GM12878 (cell line): ENCODE measurements around the gene COPZ1. TPM values are rescaled to one million over a fixed set of nuclear protein-coding genes. Genes with fewer than 3 reads are reported as not detected.

ENCODE experiments used
- ASH2L ChIP-seq: fragments of 300-600, 200-600 bp; sonication (generic); IDR thresholded peaks from 2 replicates; pipeline ENCODE4 v1.6.1; 2017; ENCODE audit warnings: low read depth, mild to moderate bottlenecking, borderline replicate concordance
- BCL11A ChIP-seq: IDR thresholded peaks from 2 replicates; pipeline ENCODE4 v1.6.1; 2011; ENCODE audit warnings: low read depth, low read length
- BHLHE40 ChIP-seq, 2 experiments: fragments of 450-650 bp in 1 of 2; IDR thresholded peaks; 2 replicates each; pipeline ENCODE4 v1.6.1; 2011 to 2017; ENCODE audit warnings: low read depth in 2 of 2, borderline replicate concordance in 1 of 2, improper control_type of control experiment in 1 of 2, low read length in 1 of 2, mild to moderate bottlenecking in 1 of 2
- CBX5 ChIP-seq: sonication (generic); IDR thresholded peaks from 2 replicates; pipeline ENCODE4 v1.6.1; 2016; ENCODE audit warnings: low read depth, moderate library complexity, mild to moderate bottlenecking, inconsistent platforms
- CREM ChIP-seq: IDR thresholded peaks from 2 replicates; pipeline ENCODE4 v1.6.1; 2014; ENCODE audit warnings: antibody characterized with exemption, low read depth
- ETV6 ChIP-seq, 2 experiments: fragments of 450-650 bp in 1 of 2; IDR thresholded peaks in 1 of 2; conservative IDR thresholded peaks in 1 of 2; 2 replicates each; pipeline ENCODE4 v1.6.1; 2014; ENCODE audit warnings: antibody characterized with exemption in 1 of 2, borderline replicate concordance in 1 of 2, low read depth in 1 of 2, mild to moderate bottlenecking in 1 of 2, moderate library complexity in 1 of 2
- HDAC2 ChIP-seq: fragments of 200-600 bp; sonication (generic); IDR thresholded peaks from 2 replicates; pipeline ENCODE4 v1.6.1; 2017
- HDAC6 ChIP-seq: fragments of 200-600 bp; sonication (generic); IDR thresholded peaks from one replicate; pipeline ENCODE4 v1.8.0; 2017; ENCODE audit warnings: antibody characterized with exemption; ENCODE audit not compliant: unreplicated experiment
- IKZF1 ChIP-seq: fragments of 450-650 bp; conservative IDR thresholded peaks from 2 replicates; pipeline ENCODE4 v1.6.1; 2017; ENCODE audit warnings: antibody characterized with exemption, mild to moderate bottlenecking
- NFIC ChIP-seq: IDR thresholded peaks from 2 replicates; pipeline ENCODE4 v1.6.1; 2012; ENCODE audit warnings: low read depth, mild to moderate bottlenecking, inconsistent platforms, low read length, moderate library complexity
- POLR2A ChIP-seq: IDR thresholded peaks from 2 replicates; pipeline ENCODE4 v1.6.1; 2011; ENCODE audit warnings: low read depth, mild to moderate bottlenecking, low read length
- POU2F2 ChIP-seq: IDR thresholded peaks from 3 replicates; pipeline ENCODE4 v1.6.1; 2011; ENCODE audit warnings: low read depth, mild to moderate bottlenecking, low read length, borderline replicate concordance
- RB1 ChIP-seq: fragments of 450-650 bp; formaldehyde crosslinking; IDR thresholded peaks from 2 replicates; pipeline ENCODE4 v1.6.1; 2017; ENCODE audit warnings: mild to moderate bottlenecking, borderline replicate concordance
- RUNX3 ChIP-seq: IDR thresholded peaks from 2 replicates; pipeline ENCODE4 v1.6.1; 2012; ENCODE audit warnings: low read length, inconsistent platforms
- SIX5 ChIP-seq: IDR thresholded peaks from 2 replicates; pipeline ENCODE4 v1.6.1; 2011; ENCODE audit warnings: mild to moderate bottlenecking, low read depth, low read length, moderate library complexity; ENCODE audit not compliant: severe bottlenecking
- SMC3 ChIP-seq: IDR thresholded peaks from 2 replicates; pipeline ENCODE4 v1.6.1; 2011; ENCODE audit warnings: low read length, improper control_type of control experiment, borderline replicate concordance
- STAT1 ChIP-seq: fragments of 450-650 bp; conservative IDR thresholded peaks from 2 replicates; pipeline ENCODE4 v1.6.1; 2014; ENCODE audit warnings: antibody characterized with exemption, mild to moderate bottlenecking
- SUZ12 ChIP-seq: fragments of 200-600 bp; sonication (generic); IDR thresholded peaks from one replicate; pipeline ENCODE4 v1.6.1; 2018; ENCODE audit warnings: antibody characterized with exemption, mild to moderate bottlenecking; ENCODE audit not compliant: unreplicated experiment
- TCF12 ChIP-seq: IDR thresholded peaks from 2 replicates; pipeline ENCODE4 v1.6.1; 2011; ENCODE audit warnings: low read depth, mild to moderate bottlenecking, low read length
- TCF3 ChIP-seq: IDR thresholded peaks from 2 replicates; pipeline ENCODE4 v1.6.1; 2012; ENCODE audit warnings: low read depth, mild to moderate bottlenecking, low read length, borderline replicate concordance; ENCODE audit not compliant: insufficient read depth
- polyA plus RNA-seq, 11 experiments: library from polyadenylated mRNA; depleted of rRNA in 4 of 11; unstranded in 6 of 11; stranded (reverse) in 5 of 11; fragments of >200 nt; fragmentation: Nextera tagmentation in 4 of 11; fragmentation: Illumina TruSeq in 1 of 11; extraction: Ambion mirVana in 4 of 11; extraction: Trizol in 1 of 11; gene quantifications; 1 replicate in 1 of 11; 2 replicates in 10 of 11; pipeline versions ENCODE4 v1.2.1 to v1.2.3, GENCODE V29; 2011 to 2016; ENCODE audit warnings: inconsistent platforms in 2 of 11, missing spikeins in 2 of 11, low read depth in 1 of 11
- total RNA-seq, 4 experiments: library from RNA; depleted of rRNA in 3 of 4; stranded (reverse); fragments of >200 nt in 3 of 4; fragmentation: Illumina TruSeq in 1 of 4; extraction: Trizol in 1 of 4; gene quantifications; 2 replicates each; pipeline versions ENCODE4 v1.2.1 to v1.2.3, GENCODE V29; 2013 to 2021
- TF ChIP-seq, protein P1 (sequence below): fragments of 450-650 bp; IDR thresholded peaks from 2 replicates; pipeline ENCODE4 v1.6.1; 2016; ENCODE audit warnings: mild to moderate bottlenecking, moderate library complexity, borderline replicate concordance
- TF ChIP-seq, protein P2 (sequence below): IDR thresholded peaks from 2 replicates; pipeline ENCODE4 v1.6.1; 2011; ENCODE audit warnings: mild to moderate bottlenecking, low read depth, low read length, moderate library complexity; ENCODE audit not compliant: insufficient replicate concordance
- TF ChIP-seq, protein P3 (sequence below), 3 experiments: IDR thresholded peaks in 2 of 3; conservative IDR thresholded peaks in 1 of 3; 2 replicates each; pipeline ENCODE4 v1.5.1; 2011; ENCODE audit warnings: low read depth in 3 of 3, low read length in 3 of 3, mild to moderate bottlenecking in 3 of 3, control low read depth in 2 of 3, moderate library complexity in 2 of 3, inconsistent platforms in 1 of 3, mixed read lengths in 1 of 3; ENCODE audit not compliant: control insufficient read depth in 2 of 3, insufficient read depth in 1 of 3; ENCODE audit errors: extremely low read depth in 1 of 3

The COPZ1 gene
- total and polyA plus RNA-seq, 10 of the 15 experiments (the other 5 are each of a cell fraction or from before 2014, with no cell fraction given), result 112 to 378 (median 184) TPM

DNA sequence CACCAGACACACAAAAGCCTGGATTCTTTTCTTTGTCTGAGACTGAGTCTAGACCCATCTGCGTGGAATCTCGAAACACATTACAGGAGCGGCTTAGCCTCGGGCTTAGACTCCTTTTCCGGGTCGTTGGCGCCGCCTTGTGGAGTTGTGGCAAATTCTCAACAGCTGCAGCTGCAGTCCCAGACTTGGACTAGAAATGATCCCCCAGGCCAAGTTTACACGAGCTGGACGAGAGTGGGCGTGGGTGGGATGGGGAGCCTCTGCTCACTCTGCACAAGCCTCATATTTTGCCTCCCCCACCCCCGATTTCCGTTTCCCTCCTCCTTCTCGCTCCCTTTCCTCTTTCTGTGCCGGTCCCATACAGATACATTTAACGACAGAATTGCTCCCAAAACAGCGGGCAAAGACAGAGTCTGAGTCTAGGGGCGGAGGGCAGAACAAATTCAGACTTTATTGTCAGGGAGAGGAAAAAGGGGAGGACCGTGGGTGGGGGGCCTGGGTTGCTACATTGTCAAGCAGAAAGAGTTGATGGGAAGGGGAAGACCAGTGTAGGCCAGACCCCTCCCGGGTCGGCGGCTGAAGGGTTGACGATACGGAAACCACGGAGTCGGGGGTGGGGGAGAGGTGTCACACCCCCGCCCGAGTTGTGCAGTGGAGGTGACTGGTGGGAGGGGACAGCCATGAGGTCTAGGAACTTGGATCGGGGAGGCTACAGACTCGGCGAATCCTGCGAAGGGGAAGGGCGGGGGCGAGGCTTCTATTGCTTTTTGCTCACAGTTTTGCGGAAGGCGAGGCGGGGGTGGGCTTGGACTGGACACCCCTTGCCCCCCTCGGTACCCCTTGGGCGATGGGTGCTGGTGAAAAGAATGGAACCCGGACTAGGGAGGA is 44.0 kb downstream of the COPZ1 start (continued):
- TF ChIP-seq, protein P1, sequence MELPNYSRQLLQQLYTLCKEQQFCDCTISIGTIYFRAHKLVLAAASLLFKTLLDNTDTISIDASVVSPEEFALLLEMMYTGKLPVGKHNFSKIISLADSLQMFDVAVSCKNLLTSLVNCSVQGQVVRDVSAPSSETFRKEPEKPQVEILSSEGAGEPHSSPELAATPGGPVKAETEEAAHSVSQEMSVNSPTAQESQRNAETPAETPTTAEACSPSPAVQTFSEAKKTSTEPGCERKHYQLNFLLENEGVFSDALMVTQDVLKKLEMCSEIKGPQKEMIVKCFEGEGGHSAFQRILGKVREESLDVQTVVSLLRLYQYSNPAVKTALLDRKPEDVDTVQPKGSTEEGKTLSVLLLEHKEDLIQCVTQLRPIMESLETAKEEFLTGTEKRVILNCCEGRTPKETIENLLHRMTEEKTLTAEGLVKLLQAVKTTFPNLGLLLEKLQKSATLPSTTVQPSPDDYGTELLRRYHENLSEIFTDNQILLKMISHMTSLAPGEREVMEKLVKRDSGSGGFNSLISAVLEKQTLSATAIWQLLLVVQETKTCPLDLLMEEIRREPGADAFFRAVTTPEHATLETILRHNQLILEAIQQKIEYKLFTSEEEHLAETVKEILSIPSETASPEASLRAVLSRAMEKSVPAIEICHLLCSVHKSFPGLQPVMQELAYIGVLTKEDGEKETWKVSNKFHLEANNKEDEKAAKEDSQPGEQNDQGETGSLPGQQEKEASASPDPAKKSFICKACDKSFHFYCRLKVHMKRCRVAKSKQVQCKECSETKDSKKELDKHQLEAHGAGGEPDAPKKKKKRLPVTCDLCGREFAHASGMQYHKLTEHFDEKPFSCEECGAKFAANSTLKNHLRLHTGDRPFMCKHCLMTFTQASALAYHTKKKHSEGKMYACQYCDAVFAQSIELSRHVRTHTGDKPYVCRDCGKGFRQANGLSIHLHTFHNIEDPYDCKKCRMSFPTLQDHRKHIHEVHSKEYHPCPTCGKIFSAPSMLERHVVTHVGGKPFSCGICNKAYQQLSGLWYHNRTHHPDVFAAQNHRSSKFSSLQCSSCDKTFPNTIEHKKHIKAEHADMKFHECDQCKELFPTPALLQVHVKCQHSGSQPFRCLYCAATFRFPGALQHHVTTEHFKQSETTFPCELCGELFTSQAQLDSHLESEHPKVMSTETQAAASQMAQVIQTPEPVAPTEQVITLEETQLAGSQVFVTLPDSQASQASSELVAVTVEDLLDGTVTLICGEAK, result no peak
- no peak for TF ChIP-seq SUZ12
- TF ChIP-seq HDAC2, result no peak
- TF ChIP-seq IKZF1, result no peak
- TF ChIP-seq BCL11A, result no peak
- TF ChIP-seq, protein P2, sequence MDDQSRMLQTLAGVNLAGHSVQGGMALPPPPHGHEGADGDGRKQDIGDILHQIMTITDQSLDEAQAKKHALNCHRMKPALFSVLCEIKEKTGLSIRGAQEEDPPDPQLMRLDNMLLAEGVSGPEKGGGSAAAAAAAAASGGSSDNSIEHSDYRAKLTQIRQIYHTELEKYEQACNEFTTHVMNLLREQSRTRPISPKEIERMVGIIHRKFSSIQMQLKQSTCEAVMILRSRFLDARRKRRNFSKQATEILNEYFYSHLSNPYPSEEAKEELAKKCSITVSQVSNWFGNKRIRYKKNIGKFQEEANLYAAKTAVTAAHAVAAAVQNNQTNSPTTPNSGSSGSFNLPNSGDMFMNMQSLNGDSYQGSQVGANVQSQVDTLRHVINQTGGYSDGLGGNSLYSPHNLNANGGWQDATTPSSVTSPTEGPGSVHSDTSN, result no peak
- no peak for TF ChIP-seq POLR2A
- TF ChIP-seq SIX5, result peak; percentile 1
- 0 out of 3 replicates have a peak, but pooled peaks have one; percentile 40 for TF ChIP-seq POU2F2
- TF ChIP-seq TCF3, result peak; percentile 55; the same call in 1 of the 2 replicates
- no peak for TF ChIP-seq ASH2L
- no peak for TF ChIP-seq NFIC
- TF ChIP-seq BHLHE40 (IDR thresholded peaks at IDR 0.05; ENCODE audit: borderline replicate concordance in 1 of 2, low read depth in 2 of 2, low read length in 1 of 2), result peak; percentile 7 to 27; a peak in 2 of 4 replicates
- TF ChIP-seq RB1, result peak; percentile 47; the same call in 1 of the 2 replicates
- TF ChIP-seq TCF12, result peak; percentile 81
- no peak for TF ChIP-seq CREM
- peak; percentile 77 for TF ChIP-seq RUNX3
- no peak for TF ChIP-seq ETV6 (conservative IDR thresholded peaks at IDR 0.05 in 1 of 2, IDR thresholded peaks at IDR 0.05 in 1 of 2; ENCODE audit: borderline replicate concordance in 1 of 2, low read depth in 1 of 2)
- TF ChIP-seq, protein P3, sequence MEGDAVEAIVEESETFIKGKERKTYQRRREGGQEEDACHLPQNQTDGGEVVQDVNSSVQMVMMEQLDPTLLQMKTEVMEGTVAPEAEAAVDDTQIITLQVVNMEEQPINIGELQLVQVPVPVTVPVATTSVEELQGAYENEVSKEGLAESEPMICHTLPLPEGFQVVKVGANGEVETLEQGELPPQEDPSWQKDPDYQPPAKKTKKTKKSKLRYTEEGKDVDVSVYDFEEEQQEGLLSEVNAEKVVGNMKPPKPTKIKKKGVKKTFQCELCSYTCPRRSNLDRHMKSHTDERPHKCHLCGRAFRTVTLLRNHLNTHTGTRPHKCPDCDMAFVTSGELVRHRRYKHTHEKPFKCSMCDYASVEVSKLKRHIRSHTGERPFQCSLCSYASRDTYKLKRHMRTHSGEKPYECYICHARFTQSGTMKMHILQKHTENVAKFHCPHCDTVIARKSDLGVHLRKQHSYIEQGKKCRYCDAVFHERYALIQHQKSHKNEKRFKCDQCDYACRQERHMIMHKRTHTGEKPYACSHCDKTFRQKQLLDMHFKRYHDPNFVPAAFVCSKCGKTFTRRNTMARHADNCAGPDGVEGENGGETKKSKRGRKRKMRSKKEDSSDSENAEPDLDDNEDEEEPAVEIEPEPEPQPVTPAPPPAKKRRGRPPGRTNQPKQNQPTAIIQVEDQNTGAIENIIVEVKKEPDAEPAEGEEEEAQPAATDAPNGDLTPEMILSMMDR (IDR thresholded peaks at IDR 0.05 in 2 of 3, conservative IDR thresholded peaks at IDR 0.05 in 1 of 3; ENCODE audit: control insufficient read depth in 2 of 3, extremely low read depth in 1 of 3, insufficient read depth in 1 of 3, low read depth in 3 of 3, low read length in 3 of 3), result peak; percentile 91 to 99 (median 98); a peak in 5 of 6 replicates
- no peak for TF ChIP-seq HDAC6
- TF ChIP-seq STAT1, result no peak
- TF ChIP-seq SMC3, result peak; percentile 84
- TF ChIP-seq CBX5, result no peak
